Measurements from ENCODE around the gene SDHAF4.
A peak's percentile ranks its signal among the peaks of the same experiment; 100 is the strongest.
"Not testable (repeated sequence)": the region's sequence is repeated elsewhere in the genome, so short reads cannot be mapped to it uniquely, and the experiment has no call there.

Gene SDHAF4

GRCh38 chr6:70566751-70567382 is at the start of gene SDHAF4:
TSS of gene SDHAF4 (plus strand) at chr6:70566930. CDS start at chr6:70566941, 11 bp downstream.
- DNase-seq (ENCODE audit: low read depth): peak; percentile 91

- no peak for DNase-seq (ENCODE audit: low read depth)
These were observed 48.0 kb upstream of the SDHAF4 start for GRCh38 chr6:70518723-70519122.

GRCh38 chr6:70520575-70520974 is 46.2 kb upstream of the SDHAF4 start:
- no peak for DNase-seq (ENCODE audit: low read depth)

GRCh38 chr6:70524721-70525286 is 41.9 kb upstream of the SDHAF4 start:
- DNase-seq (ENCODE audit: low read depth): no peak

- DNase-seq (ENCODE audit: low read depth): no peak
These were observed 39.5 kb upstream of the SDHAF4 start for GRCh38 chr6:70527071-70527737.

- DNase-seq (ENCODE audit: low read depth): no peak
These were observed 36.7 kb upstream of the SDHAF4 start for GRCh38 chr6:70530023-70530422.

GRCh38 chr6:70531133-70531532 is 35.6 kb upstream of the SDHAF4 start:
- no peak for DNase-seq (ENCODE audit: low read depth)

GRCh38 chr6:70537266-70537665 is 29.5 kb upstream of the SDHAF4 start:
- no peak for DNase-seq (ENCODE audit: low read depth)

- DNase-seq (ENCODE audit: low read depth): no peak
These were observed 28.4 kb upstream of the SDHAF4 start for GRCh38 chr6:70538376-70538775.

- no peak for DNase-seq (ENCODE audit: low read depth)
These were observed 19.4 kb upstream of the SDHAF4 start for GRCh38 chr6:70547313-70547712.

- DNase-seq (ENCODE audit: low read depth): no peak
These were observed 18.8 kb upstream of the SDHAF4 start for GRCh38 chr6:70547905-70548304.

GRCh38 chr6:70549327-70549726 is 17.4 kb upstream of the SDHAF4 start:
- no peak for DNase-seq (ENCODE audit: low read depth)

GRCh38 chr6:70551566-70551965 is 15.2 kb upstream of the SDHAF4 start:
- no peak for DNase-seq (ENCODE audit: low read depth)

GRCh38 chr6:70552286-70552940 is 14.3 kb upstream of the SDHAF4 start:
- DNase-seq (ENCODE audit: low read depth): not testable (repeated sequence)

- DNase-seq (ENCODE audit: low read depth): no peak
These were observed 13.8 kb upstream of the SDHAF4 start for GRCh38 chr6:70552974-70553373.

GRCh38 chr6:70557998-70558397 is 8.7 kb upstream of the SDHAF4 start:
- DNase-seq (ENCODE audit: low read depth): no peak

GRCh38 chr6:70562401-70562800 is 4.3 kb upstream of the SDHAF4 start:
- DNase-seq (ENCODE audit: low read depth): not testable (repeated sequence)

GRCh38 chr6:70563530-70563929 is 3.2 kb upstream of the SDHAF4 start:
- DNase-seq (ENCODE audit: low read depth): no peak

- no peak for DNase-seq (ENCODE audit: low read depth)
These were observed 7.9 kb downstream of the SDHAF4 start for GRCh38 chr6:70574643-70575042.

- no peak for DNase-seq (ENCODE audit: low read depth)
These were observed 9.3 kb downstream of the SDHAF4 start for GRCh38 chr6:70575899-70576495.

GRCh38 chr6:70586114-70586513 is 19.4 kb downstream of the SDHAF4 start:
- no peak for DNase-seq (ENCODE audit: low read depth)

- no peak for DNase-seq (ENCODE audit: low read depth)
These were observed 23.7 kb downstream of the SDHAF4 start for GRCh38 chr6:70590400-70590799.
